Glutamatergic neuron (in vitro differentiated cells): ENCODE measurements around the gene HMGCS2. TPM values are rescaled to one million over a fixed set of nuclear protein-coding genes. Genes with fewer than 3 reads are reported as not detected.

Experiments
- DNase-seq: peaks from one replicate; pipeline ENCODE4 v3.0.0; 2022
- H3K27ac Mint-ChIP-seq: one replicate; pipeline ENCODE4 v1.8.0; 2020; ENCODE audit warnings: mild to moderate bottlenecking, mixed read lengths, inconsistent platforms; ENCODE audit not compliant: unreplicated experiment
- H3K27me3 Mint-ChIP-seq: one replicate; pipeline ENCODE4 v1.8.0; 2020; ENCODE audit warnings: mild to moderate bottlenecking, moderate library complexity, mixed read lengths, inconsistent platforms; ENCODE audit not compliant: unreplicated experiment
- H3K36me3 Mint-ChIP-seq: one replicate; pipeline ENCODE4 v1.8.0; 2020; ENCODE audit warnings: mild to moderate bottlenecking, mixed read lengths, inconsistent platforms; ENCODE audit not compliant: unreplicated experiment
- H3K4me1 Mint-ChIP-seq: one replicate; pipeline ENCODE4 v1.8.0; 2020; ENCODE audit warnings: mild to moderate bottlenecking, low read depth, mixed read lengths, inconsistent platforms; ENCODE audit not compliant: unreplicated experiment
- H3K4me3 Mint-ChIP-seq: one replicate; pipeline ENCODE4 v1.8.0; 2020; ENCODE audit warnings: mild to moderate bottlenecking, mixed read lengths, inconsistent platforms; ENCODE audit not compliant: unreplicated experiment
- H3K9me3 Mint-ChIP-seq: one replicate; pipeline ENCODE4 v1.8.0; 2020; ENCODE audit warnings: mild to moderate bottlenecking, moderate library complexity, mixed read lengths, inconsistent platforms; ENCODE audit not compliant: unreplicated experiment
- total RNA-seq: library from RNA; stranded (reverse); fragmentation: NEBNext Ultra II Directional; extraction: Animal tissue kit (Norgen Biotek cat#: 25700); gene quantifications from one replicate; pipeline ENCODE4 v1.2.1, GENCODE V29; 2021; ENCODE audit not compliant: unreplicated experiment
- TF ChIP-seq, protein P1 (sequence below): fragments of 200-600 bp; sonication (generic); IDR thresholded peaks from one replicate; pipeline ENCODE4 v1.5.0; 2021; ENCODE audit not compliant: partially characterized antibody, unreplicated experiment

The HMGCS2 gene
- total RNA-seq, 1 donor from 2014 or later, result not detected

DNA sequence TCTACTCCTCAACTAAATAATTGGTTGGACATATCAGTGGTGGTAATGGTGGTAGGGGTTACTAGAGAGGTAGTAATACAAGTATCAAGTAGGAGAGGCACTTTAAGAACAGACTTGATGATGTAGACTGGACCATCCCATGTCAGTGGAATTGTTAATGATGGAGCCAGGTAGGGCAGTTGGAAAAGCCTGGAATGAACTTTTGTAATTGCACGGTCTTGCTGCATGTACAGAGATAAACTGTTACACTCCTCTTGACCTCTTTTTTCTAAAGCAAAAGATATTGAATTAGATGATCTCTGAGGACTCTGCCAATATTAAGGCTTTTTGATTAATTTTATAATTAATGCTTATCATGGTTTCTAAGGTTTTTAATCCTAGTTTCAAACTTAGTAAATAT is 5.8 kb downstream of the HMGCS2 start:
- Mint-ChIP-seq H3K27ac (no peak overlapping the region), H3K4me3 (no peak overlapping the region), H3K4me1 (no peaks in the 10 kb centered on the region)

GRCh38 chr1:119762409-119762808 is 6.3 kb downstream of the HMGCS2 start:
- Mint-ChIP-seq H3K36me3 (no peaks in the 10 kb centered on the region), H3K4me3 (no peak overlapping the region), H3K4me1 (no peaks in the 10 kb centered on the region), H3K27me3 (no peaks in the 10 kb centered on the region), H3K9me3 (no peaks in the 10 kb centered on the region), H3K27ac (no peak overlapping the region)
- DNase-seq, result no peak
- TF ChIP-seq, protein P1, sequence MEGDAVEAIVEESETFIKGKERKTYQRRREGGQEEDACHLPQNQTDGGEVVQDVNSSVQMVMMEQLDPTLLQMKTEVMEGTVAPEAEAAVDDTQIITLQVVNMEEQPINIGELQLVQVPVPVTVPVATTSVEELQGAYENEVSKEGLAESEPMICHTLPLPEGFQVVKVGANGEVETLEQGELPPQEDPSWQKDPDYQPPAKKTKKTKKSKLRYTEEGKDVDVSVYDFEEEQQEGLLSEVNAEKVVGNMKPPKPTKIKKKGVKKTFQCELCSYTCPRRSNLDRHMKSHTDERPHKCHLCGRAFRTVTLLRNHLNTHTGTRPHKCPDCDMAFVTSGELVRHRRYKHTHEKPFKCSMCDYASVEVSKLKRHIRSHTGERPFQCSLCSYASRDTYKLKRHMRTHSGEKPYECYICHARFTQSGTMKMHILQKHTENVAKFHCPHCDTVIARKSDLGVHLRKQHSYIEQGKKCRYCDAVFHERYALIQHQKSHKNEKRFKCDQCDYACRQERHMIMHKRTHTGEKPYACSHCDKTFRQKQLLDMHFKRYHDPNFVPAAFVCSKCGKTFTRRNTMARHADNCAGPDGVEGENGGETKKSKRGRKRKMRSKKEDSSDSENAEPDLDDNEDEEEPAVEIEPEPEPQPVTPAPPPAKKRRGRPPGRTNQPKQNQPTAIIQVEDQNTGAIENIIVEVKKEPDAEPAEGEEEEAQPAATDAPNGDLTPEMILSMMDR, result no peak

More for the DNA sequence above, 5.8 kb downstream of the HMGCS2 start:
- Mint-ChIP-seq H3K9me3 (no peaks in the 10 kb centered on the region), H3K27me3 (no peaks in the 10 kb centered on the region), H3K36me3 (no peaks in the 10 kb centered on the region)
- DNase-seq, result no peak
- TF ChIP-seq, protein P1, result no peak

GRCh38 chr1:119758584-119758983 is 10.1 kb downstream of the HMGCS2 start:
- H3K27ac Mint-ChIP-seq, result no peak overlapping the region
- H3K9me3 Mint-ChIP-seq, result peaks cover 3% of the 10 kb centered on the region
- no peak overlapping the region for H3K4me3 Mint-ChIP-seq
- TF ChIP-seq, protein P1, result no peak
- H3K27me3 Mint-ChIP-seq, result peaks cover 1% of the 10 kb centered on the region
- H3K36me3 Mint-ChIP-seq, result no peaks in the 10 kb centered on the region
- no peak for DNase-seq
- H3K4me1 Mint-ChIP-seq, result no peaks in the 10 kb centered on the region

DNA sequence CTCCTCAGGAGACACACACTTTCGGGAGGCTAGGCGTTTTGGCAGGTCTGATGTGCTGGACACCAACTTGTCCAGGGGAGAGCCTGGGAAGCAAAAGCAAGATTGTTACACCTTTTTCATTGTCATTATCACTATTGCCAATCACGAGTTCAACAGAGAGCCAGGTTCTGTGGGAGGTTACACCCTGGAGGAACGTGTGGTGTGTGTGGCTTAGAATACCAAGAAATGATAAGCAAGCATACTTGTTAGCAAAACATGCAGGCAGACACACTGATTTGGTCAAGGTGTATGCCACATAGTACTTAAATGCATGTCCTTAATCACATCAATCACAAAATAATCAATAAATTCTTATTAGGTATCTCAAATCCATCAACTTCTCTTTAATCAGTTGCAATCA is 16.1 kb downstream of the HMGCS2 start:
- TF ChIP-seq, protein P1, result no peak
- no peak overlapping the region for H3K4me3 Mint-ChIP-seq
- DNase-seq, result no peak
- peaks cover 1% of the 10 kb centered on the region for H3K27me3 Mint-ChIP-seq
- no peaks in the 10 kb centered on the region for H3K36me3 Mint-ChIP-seq
- no peaks in the 10 kb centered on the region for H3K4me1 Mint-ChIP-seq
- peaks cover 4% of the 10 kb centered on the region for H3K9me3 Mint-ChIP-seq
- H3K27ac Mint-ChIP-seq, result no peak overlapping the region

DNA sequence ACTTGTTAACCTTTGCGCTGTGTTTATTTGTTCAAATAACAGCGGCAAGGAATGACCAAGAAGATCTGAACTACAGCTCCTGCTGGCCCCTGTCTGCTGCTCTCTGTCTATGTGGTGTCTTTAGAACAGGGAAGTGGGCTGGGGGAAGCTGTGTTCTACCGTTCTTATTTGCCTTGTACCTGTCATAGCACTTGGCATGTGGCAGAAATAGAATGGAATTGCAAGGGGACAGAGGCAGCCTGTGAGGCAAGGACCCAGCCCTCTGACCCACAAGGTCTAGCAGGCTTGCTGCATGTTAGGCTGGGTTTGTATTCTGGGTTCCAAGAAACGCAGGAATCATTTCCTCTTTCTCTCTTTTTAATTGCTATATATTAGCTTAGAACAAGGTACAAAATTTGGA is 20.7 kb downstream of the HMGCS2 start:
- Mint-ChIP-seq H3K27ac (no peak overlapping the region), H3K4me1 (peaks cover 7% of the 10 kb centered on the region), H3K27me3 (peaks cover 4% of the 10 kb centered on the region), H3K36me3 (no peaks in the 10 kb centered on the region), H3K4me3 (no peak overlapping the region), H3K9me3 (peaks cover 2% of the 10 kb centered on the region)
- TF ChIP-seq, protein P1, result no peak
- DNase-seq, result no peak
